ENCODE results near the gene MAD1L1. TPM values are rescaled to one million over a fixed set of nuclear protein-coding genes. Genes with fewer than 3 reads are reported as not detected.

Gene MAD1L1
- total RNA-seq, 1 experiment from 2014 or later = 50.8 TPM

GRCh38 chr7:2122651-2123050, 110.1 kb downstream of the MAD1L1 start:
- Histone ChIP-seq H3K36me3 (ENCODE audit: low read depth) (no peaks in the 10 kb centered on the region), H3K4me1 (replicated peaks; ENCODE audit: insufficient read depth) (no peaks in the 10 kb centered on the region), H3K27ac (no peak overlapping the region), H3K79me2 (ENCODE audit: low read depth) (no peaks in the 10 kb centered on the region), H2AFZ (no peak overlapping the region), H3K4me2 (no peak overlapping the region), H3K9me3 (ENCODE audit: insufficient read depth, low read depth) (no peaks in the 10 kb centered on the region), H3K4me3 (no peak overlapping the region), H4K20me1 (ENCODE audit: insufficient read depth) (no peaks in the 10 kb centered on the region; the same call in 1 of the 2 replicates), H3F3A (ENCODE audit: insufficient read depth, low read depth) (no peaks in the 10 kb centered on the region), H3K9me2 (ENCODE audit: insufficient read depth) (no peaks in the 10 kb centered on the region), H3K27me3 (ENCODE audit: insufficient read depth, low read depth) (no peaks in the 10 kb centered on the region)
- TF ChIP-seq EZH2 (IDR thresholded peaks at IDR 0.05; ENCODE audit: low read depth) (no peak), CTCF (conservative IDR thresholded peaks at IDR 0.05) (no peak)
- DNase-seq = no peak
- intact Hi-C loops (cut with micrococcal nuclease; ENCODE audit: unreplicated experiment) = no loop called here
- CTCF ChIA-PET = no interaction called here
- POLR2A ChIA-PET (ENCODE audit: unreplicated experiment) = no interaction called here
- BruUV-seq (replicated peaks) = no TSS peak

GRCh38 chr7:2120841-2121830, 111.6 kb downstream of the MAD1L1 start:
- intact Hi-C loops (cut with micrococcal nuclease; ENCODE audit: unreplicated experiment) = no loop called here

GRCh38 chr7:2120251-2120660, 112.5 kb downstream of the MAD1L1 start:
- intact Hi-C loops (cut with micrococcal nuclease; ENCODE audit: unreplicated experiment) = no loop called here
- Histone ChIP-seq H3K4me2 (no peak overlapping the region), H3K4me3 (no peak overlapping the region), H3K27me3 (ENCODE audit: insufficient read depth, low read depth) (no peaks in the 10 kb centered on the region), H3F3A (ENCODE audit: insufficient read depth, low read depth) (no peaks in the 10 kb centered on the region), H3K27ac (no peak overlapping the region), H2AFZ (no peak overlapping the region), H4K20me1 (ENCODE audit: insufficient read depth) (no peaks in the 10 kb centered on the region; the same call in 1 of the 2 replicates), H3K9me3 (ENCODE audit: insufficient read depth, low read depth) (no peaks in the 10 kb centered on the region), H3K9me2 (ENCODE audit: insufficient read depth) (no peaks in the 10 kb centered on the region), H3K79me2 (ENCODE audit: low read depth) (no peaks in the 10 kb centered on the region), H3K4me1 (replicated peaks; ENCODE audit: insufficient read depth) (no peaks in the 10 kb centered on the region), H3K36me3 (ENCODE audit: low read depth) (no peaks in the 10 kb centered on the region)
- ChIA-PET POLR2A (ENCODE audit: unreplicated experiment) (no interaction called here), CTCF (no interaction called here)
- DNase-seq = no peak
- TF ChIP-seq EZH2 (IDR thresholded peaks at IDR 0.05; ENCODE audit: low read depth) = no peak
- no peak for TF ChIP-seq CTCF (conservative IDR thresholded peaks at IDR 0.05)
- BruUV-seq (replicated peaks) = no TSS peak

More at GRCh38 chr7:2120841-2121830, 111.6 kb downstream of the MAD1L1 start:
- Histone ChIP-seq H3K9me3 (ENCODE audit: insufficient read depth, low read depth) (no peaks in the 10 kb centered on the region), H3K4me2 (no peak overlapping the region), H3K27ac (no peak overlapping the region), H3K36me3 (ENCODE audit: low read depth) (no peaks in the 10 kb centered on the region), H3K27me3 (ENCODE audit: insufficient read depth, low read depth) (no peaks in the 10 kb centered on the region), H3K4me3 (no peak overlapping the region), H3K9me2 (ENCODE audit: insufficient read depth) (no peaks in the 10 kb centered on the region), H4K20me1 (ENCODE audit: insufficient read depth) (no peaks in the 10 kb centered on the region; the same call in 1 of the 2 replicates), H3K79me2 (ENCODE audit: low read depth) (no peaks in the 10 kb centered on the region), H3F3A (ENCODE audit: insufficient read depth, low read depth) (no peaks in the 10 kb centered on the region), H2AFZ (no peak overlapping the region), H3K4me1 (replicated peaks; ENCODE audit: insufficient read depth) (no peaks in the 10 kb centered on the region)
- CTCF ChIA-PET = no interaction called here
- BruUV-seq (replicated peaks) = no TSS peak
- POLR2A ChIA-PET (ENCODE audit: unreplicated experiment) = no interaction called here
- TF ChIP-seq EZH2 (IDR thresholded peaks at IDR 0.05; ENCODE audit: low read depth) = no peak
- no peak for TF ChIP-seq CTCF (conservative IDR thresholded peaks at IDR 0.05)
- no peak for DNase-seq

All from PC-9 (cell line).